Suprapubic skin (tissue), 4 donors: ENCODE data around the gene C1R.

Source experiments
- CTCF ChIP-seq, 2 donors: fragments of 200-600 bp in 1 of 2; fragments of 450-650 bp in 1 of 2; sonication (generic) in 1 of 2; IDR thresholded peaks; one replicate each; pipeline ENCODE4 v1.5.1; 2016 to 2019; ENCODE audit warnings: antibody characterized with exemption in 2 of 2, mild to moderate bottlenecking in 1 of 2, moderate library complexity in 1 of 2
- EP300 ChIP-seq: sonication (generic); formaldehyde crosslinking; IDR thresholded peaks from one replicate; pipeline ENCODE4 v1.6.1; 2017; ENCODE audit warnings: antibody characterized with exemption
- POLR2A ChIP-seq, 2 donors: fragments of 450-650 bp; IDR thresholded peaks; one replicate each; pipeline ENCODE4 v1.6.1; 2017; ENCODE audit warnings: antibody characterized with exemption in 2 of 2, mild to moderate bottlenecking in 2 of 2, moderate library complexity in 2 of 2
- POLR2AphosphoS5 ChIP-seq, 3 donors: sonication (generic); formaldehyde crosslinking; IDR thresholded peaks; one replicate each; pipeline ENCODE4 v1.6.1; 2017; ENCODE audit warnings: antibody characterized with exemption in 3 of 3

GRCh38 chr12:7079826-7080125 is 12.5 kb downstream of the C1R start:
- TF ChIP-seq POLR2AphosphoS5 (IDR thresholded peaks at IDR 0.05) (no peak), CTCF (IDR thresholded peaks at IDR 0.05) (no peak), POLR2A (IDR thresholded peaks at IDR 0.05) (no peak), EP300 (no peak)
